ENCODE results near the gene NKD2. TPM values are rescaled to one million over a fixed set of nuclear protein-coding genes. Genes with fewer than 3 reads are reported as not detected.
A peak's percentile ranks its signal among the peaks of the same experiment; 100 is the strongest.
"Not testable (repeated sequence)": the region's sequence is repeated elsewhere in the genome, so short reads cannot be mapped to it uniquely, and the experiment has no call there.

NKD2 gene
- total and polyA plus RNA-seq, 8 donors, result 1.8 to 13.6 (median 7.9) TPM; not detected in 2

GRCh38 chr5:966345-966710 is 42.3 kb upstream of the NKD2 start:
- intact Hi-C loops (cut with DNase I; ENCODE audit: low total_unique reads), result no loop called here
- TF ChIP-seq POLR2AphosphoS5 (IDR thresholded peaks at IDR 0.05), result no peak
- TF ChIP-seq EP300 (IDR thresholded peaks at IDR 0.05), result no peak
- TF ChIP-seq POLR2A (IDR thresholded peaks at IDR 0.05), result no peak
- TF ChIP-seq CTCF (IDR thresholded peaks at IDR 0.05), result no peak
- Histone ChIP-seq H3K27me3 (peaks cover 0 to 60% (median 0%) of the 10 kb centered on the region in 3 donors), H3K4me1 (peaks cover 0 to 9% (median 4%) of the 10 kb centered on the region in 4 donors), H3K36me3 (no peaks in the 10 kb centered on the region), H3K9me3 (no peaks in the 10 kb centered on the region), H3K27ac (no peak overlapping the region), H3K4me3 (no peak overlapping the region)
- no peak for DNase-seq
- 77 to 89% (median 85%) methylated on average over 9 of the region's 9 CpGs for WGBS, 5 donors

GRCh38 chr5:966941-967340 is 41.7 kb upstream of the NKD2 start:
- peaks cover 0 to 9% (median 4%) of the 10 kb centered on the region in 4 donors for H3K4me1 ChIP-seq
- no peak overlapping the region for H3K27ac ChIP-seq
- 77 to 89% (median 85%) methylated on average over 6 of the region's 6 CpGs for WGBS, 5 donors
- DNase-seq, result no peak
- peaks cover 0 to 3% (median 0%) of the 10 kb centered on the region in 4 donors for H3K9me3 ChIP-seq
- no peak overlapping the region for H3K4me3 ChIP-seq
- H3K36me3 ChIP-seq, result no peaks in the 10 kb centered on the region
- TF ChIP-seq CTCF (IDR thresholded peaks at IDR 0.05) (no peak), POLR2A (IDR thresholded peaks at IDR 0.05) (no peak), EP300 (IDR thresholded peaks at IDR 0.05) (no peak), POLR2AphosphoS5 (IDR thresholded peaks at IDR 0.05) (no peak)
- intact Hi-C loops (cut with DNase I; ENCODE audit: low total_unique reads), result no loop called here
- H3K27me3 ChIP-seq, result peaks cover 0 to 60% (median 0%) of the 10 kb centered on the region in 3 donors

GRCh38 chr5:968881-969280 is 39.7 kb upstream of the NKD2 start:
- Histone ChIP-seq H3K27ac (no peak overlapping the region), H3K4me1 (peaks cover 0 to 9% (median 4%) of the 10 kb centered on the region in 4 donors), H3K9me3 (peaks cover 0 to 3% (median 0%) of the 10 kb centered on the region in 4 donors), H3K27me3 (peaks cover 0 to 47% (median 0%) of the 10 kb centered on the region in 3 donors), H3K4me3 (no peak overlapping the region), H3K36me3 (no peaks in the 10 kb centered on the region)
- no peak for DNase-seq
- intact Hi-C loops (cut with DNase I; ENCODE audit: low total_unique reads), result no loop called here
- 75 to 85% (median 78%) methylated on average over 6 of the region's 6 CpGs for WGBS, 5 donors
- TF ChIP-seq POLR2A (IDR thresholded peaks at IDR 0.05), result no peak
- TF ChIP-seq POLR2AphosphoS5 (IDR thresholded peaks at IDR 0.05), result no peak
- TF ChIP-seq CTCF (IDR thresholded peaks at IDR 0.05), result no peak
- TF ChIP-seq EP300 (IDR thresholded peaks at IDR 0.05), result no peak

- Histone ChIP-seq H3K4me3 (no peak overlapping the region), H3K9me3 (peaks cover 0 to 3% (median 0%) of the 10 kb centered on the region in 4 donors), H3K27me3 (peaks cover 0 to 45% (median 0%) of the 10 kb centered on the region in 3 donors), H3K4me1 (peaks cover 0 to 6% (median under 1%) of the 10 kb centered on the region in 4 donors), H3K36me3 (no peaks in the 10 kb centered on the region), H3K27ac (no peak overlapping the region)
- peak in 1 of 2 donors; percentile 43 for DNase-seq
- TF ChIP-seq POLR2AphosphoS5 (IDR thresholded peaks at IDR 0.05), result no peak
- no peak for TF ChIP-seq CTCF (IDR thresholded peaks at IDR 0.05)
- TF ChIP-seq EP300 (IDR thresholded peaks at IDR 0.05), result no peak
- no peak for TF ChIP-seq POLR2A (IDR thresholded peaks at IDR 0.05)
- intact Hi-C loops (cut with DNase I; ENCODE audit: low total_unique reads), result no loop called here
- WGBS, 5 donors, result 58 to 69% (median 65%) methylated on average over 14 of the region's 14 CpGs
These were observed 39.2 kb upstream of the NKD2 start for GRCh38 chr5:969408-969839.

GRCh38 chr5:972575-972974 is 36.0 kb upstream of the NKD2 start:
- intact Hi-C loops (cut with DNase I; ENCODE audit: low total_unique reads); H3K4me1 ChIP-seq: not testable (repeated sequence)
- 83 to 94% (median 89%) methylated on average over 2 of the region's 2 CpGs for WGBS, 5 donors

More at GRCh38 chr5:972575-972974, 36.0 kb upstream of the NKD2 start:
- not testable (repeated sequence) for DNase-seq, H3K9me3 ChIP-seq, H3K36me3 ChIP-seq, H3K27ac ChIP-seq, H3K4me3 ChIP-seq
- peaks cover 0 to 22% (median 0%) of the 10 kb centered on the region in 3 donors for H3K27me3 ChIP-seq
